Measurements from ENCODE around the gene EMC7. TPM values are rescaled to one million over a fixed set of nuclear protein-coding genes. Genes with fewer than 3 reads are reported as not detected.

Gene EMC7
- total and polyA plus RNA-seq, 10 of the 15 experiments (the other 5 are each of a cell fraction or from before 2014, with no cell fraction given), result 16.5 to 88.9 (median 45.0) TPM

- in situ Hi-C loops (cut with MboI), result no loop called here
- no peaks in the 10 kb centered on the region for H3K9me3 ChIP-seq (replicated peaks; ENCODE audit: control insufficient read depth, insufficient read depth, low read length)
- FAIRE-seq, result no peak
- H3K4me1 ChIP-seq (ENCODE audit: control insufficient read depth, insufficient read depth, low read length), result no peaks in the 10 kb centered on the region
- SMC1A ChIA-PET (ENCODE audit: uncharacterized antibody, unreplicated experiment), result no interaction called here
- intact Hi-C loops (cut with micrococcal nuclease; ENCODE audit: unreplicated experiment), result no loop called here
- RAD21 ChIA-PET (ENCODE audit: unreplicated experiment), result interaction anchor here (1.8 kb wide), 1 partner anchor 92 kb away, joined by 8 read pairs; the partner anchor contains the start of gene KATNBL1
- ATAC-seq, result no peak
- no peaks in the 10 kb centered on the region for H4K20me1 ChIP-seq (ENCODE audit: control insufficient read depth, insufficient read depth)
- DNase-seq (ENCODE audit: low read depth, low spot score), result no peak
- no peak overlapping the region for H3K27ac ChIP-seq (ENCODE audit: control insufficient read depth, insufficient read depth)
- POLR2A ChIA-PET, result no interaction called here
- 88% methylated on average over 2 of the region's 2 CpGs for WGBS (ENCODE audit: insufficient coverage, insufficient replicate concordance, low lambda C conversion rate, missing lambda C conversion rate)
- no peaks in the 10 kb centered on the region for H3K79me2 ChIP-seq (ENCODE audit: control insufficient read depth, insufficient read depth, low read length)
- H3K4me2 ChIP-seq (ENCODE audit: control insufficient read depth, insufficient read depth), result no peak overlapping the region
- no peaks in the 10 kb centered on the region for H3K36me3 ChIP-seq (ENCODE audit: control insufficient read depth in 2 of 2, insufficient read depth in 2 of 2, low read length in 1 of 2)
- CTCF ChIA-PET, result no interaction called here
- no peaks in the 10 kb centered on the region for H3K27me3 ChIP-seq (replicated peaks in 1 of 2; ENCODE audit: control insufficient read depth in 2 of 2, insufficient read depth in 2 of 2, low read length in 1 of 2)
- H3K9ac ChIP-seq (ENCODE audit: control insufficient read depth, insufficient read depth, low read length), result no peak overlapping the region
- no peak overlapping the region for H3K4me3 ChIP-seq
- H2AFZ ChIP-seq (ENCODE audit: control insufficient read depth, low read depth, low read length), result no peak overlapping the region
- no TSS peak for BruUV-seq (replicated peaks)
- no peak for TF ChIP-seq CBFB (IDR thresholded peaks at IDR 0.05; ENCODE audit: low read depth)
- TF ChIP-seq SMAD5 (IDR thresholded peaks at IDR 0.05; ENCODE audit: low read depth), result no peak
- TF ChIP-seq ZNF687 (IDR thresholded peaks at IDR 0.05), result no peak
- no peak for TF ChIP-seq ZNF274 (IDR thresholded peaks at IDR 0.05; ENCODE audit: insufficient read depth, insufficient read length)
- no peak for TF ChIP-seq REST (IDR thresholded peaks at IDR 0.05; ENCODE audit: low read depth, low read length)
- TF ChIP-seq ESRRA (IDR thresholded peaks at IDR 0.05; ENCODE audit: low read length), result no peak
- TF ChIP-seq MEF2B (IDR thresholded peaks at IDR 0.05; ENCODE audit: partially characterized antibody, poor library complexity, severe bottlenecking), result no peak
- no peak for TF ChIP-seq YBX1 (IDR thresholded peaks at IDR 0.05)
- TF ChIP-seq NR2F1 (conservative IDR thresholded peaks at IDR 0.05), result no peak
- TF ChIP-seq KAT2A (conservative IDR thresholded peaks at IDR 0.05; ENCODE audit: control insufficient read depth, low read depth, low read length), result no peak
- TF ChIP-seq TBL1XR1 (IDR thresholded peaks at IDR 0.05; ENCODE audit: low read depth, low read length), result no peak
- no peak for TF ChIP-seq POLR2A (IDR thresholded peaks at IDR 0.05; ENCODE audit: low read depth, low read length)
- no peak for TF ChIP-seq PRDM15 (CRISPR knock-in tag; IDR thresholded peaks at IDR 0.05)
- TF ChIP-seq IRF4 (IDR thresholded peaks at IDR 0.05; ENCODE audit: low read depth, low read length), result no peak
Measured at GRCh38 chr15:34116620-34117019, 15.0 kb upstream of the EMC7 start.
